ENCODE measurements around the gene HTR4.

- TF ChIP-seq CTCF (IDR thresholded peaks at IDR 0.05; ENCODE audit: borderline replicate concordance, extremely low read depth, low read length, poor library complexity, severe bottlenecking) (no peak), EZH2 (IDR thresholded peaks at IDR 0.05; ENCODE audit: borderline replicate concordance, low read depth, low read length, severe bottlenecking) (no peak)
Observed at GRCh38 chr5:148623741-148624140, 30.6 kb downstream of the HTR4 start.
